Panc1 (cell line): Measurements from ENCODE around the gene S100B. TPM values are rescaled to one million over a fixed set of nuclear protein-coding genes. Genes with fewer than 3 reads are reported as not detected.
"Not testable (repeated sequence)": the region's sequence is repeated elsewhere in the genome, so short reads cannot be mapped to it uniquely, and the experiment has no call there.

Experiments used
- ATAC-seq: fragments of 200-7000 bp; cut with Tn5 transposase; 2 replicates; pipeline ENCODE4 v1.9.1; 2020; ENCODE audit warnings: mild to moderate bottlenecking, moderate library complexity
- BruUV-seq: library from RNA; stranded (reverse); fragments of 400-500 nt; replicated peaks from 2 replicates; lab custom pipeline; 2021; lab: Mats Ljungman, UMichigan
- CTCF ChIA-PET: fragments of 300-600 bp; sonication (Branson Sonifier 250); formaldehyde crosslinking; loops from one replicate; lab custom pipeline; 2022; ENCODE audit warnings: antibody characterized with exemption; lab: Charles Lee
- POLR2A ChIA-PET: fragments of 300-600 bp; sonication (Branson Sonifier 250); formaldehyde crosslinking; loops from one replicate; lab custom pipeline; 2022; ENCODE audit warnings: antibody characterized with exemption; lab: Charles Lee
- DNase-seq: peaks from one replicate; pipeline ENCODE4 v3.0.0-alpha.2; 2010; ENCODE audit warnings: low read depth, low spot score
- H3K27ac ChIP-seq: 2 replicates; pipeline ENCODE4 v1.5.1; 2011; ENCODE audit warnings: mild to moderate bottlenecking, low read length, inconsistent platforms
- H3K27me3 ChIP-seq: fragments of 200-500 bp; sonication (Bioruptor generic); 2 replicates; pipeline ENCODE4 v1.6.0; 2014; ENCODE audit warnings: low read length, inconsistent platforms; ENCODE audit not compliant: control insufficient read depth, insufficient read depth
- H3K36me3 ChIP-seq: fragments of 200-500 bp; sonication (Bioruptor generic); 2 replicates; pipeline ENCODE4 v1.5.1; 2014; ENCODE audit warnings: inconsistent platforms, mild to moderate bottlenecking, low read length, moderate library complexity; ENCODE audit not compliant: control insufficient read depth, insufficient read depth
- H3K4me1 ChIP-seq: 2 replicates; pipeline ENCODE4 v1.5.1; 2011; ENCODE audit warnings: inconsistent platforms, mild to moderate bottlenecking, low read length, moderate library complexity; ENCODE audit not compliant: control insufficient read depth, insufficient read depth
- H3K4me3 ChIP-seq, 2 experiments: 2 replicates each; pipeline ENCODE4 v1.5.1; 2011 to 2012; ENCODE audit warnings: low read depth in 2 of 2, low read length in 2 of 2, mild to moderate bottlenecking in 2 of 2, inconsistent platforms in 1 of 2, moderate library complexity in 1 of 2
- H3K9me3 ChIP-seq: fragments of 200-500 bp; sonication (Bioruptor generic); 2 replicates; pipeline ENCODE4 v1.5.1; 2014; ENCODE audit warnings: low read depth, mild to moderate bottlenecking, inconsistent platforms, low read length, moderate library complexity; ENCODE audit not compliant: control insufficient read depth, insufficient read depth
- CTCF ChIP-seq: fragments of 450-650 bp; IDR thresholded peaks from 2 replicates; pipeline ENCODE4 v1.5.1; 2017; ENCODE audit warnings: mild to moderate bottlenecking
- POLR2AphosphoS5 ChIP-seq: IDR thresholded peaks from 2 replicates; pipeline ENCODE4 v1.6.1; 2012; ENCODE audit warnings: mild to moderate bottlenecking, low read depth, low read length, moderate library complexity
- REST ChIP-seq, 2 experiments: IDR thresholded peaks; 2 replicates each; pipeline ENCODE4 v1.6.1; 2011 to 2012; ENCODE audit warnings: low read depth in 2 of 2, control low read depth in 1 of 2, low read length in 1 of 2, mild to moderate bottlenecking in 1 of 2, moderate library complexity in 1 of 2; ENCODE audit not compliant: insufficient read depth in 1 of 2
- SIN3A ChIP-seq: IDR thresholded peaks from 2 replicates; pipeline ENCODE4 v1.6.1; 2012; ENCODE audit warnings: low read depth, mild to moderate bottlenecking, low read length, moderate library complexity, borderline replicate concordance; ENCODE audit not compliant: insufficient read depth
- TCF7L2 ChIP-seq: IDR thresholded peaks from 2 replicates; pipeline ENCODE4 v1.6.1; 2011; ENCODE audit warnings: mild to moderate bottlenecking, low read depth, low read length, inconsistent platforms
- in situ Hi-C: cut with HindIII; loops from 2 replicates; pipeline ENCODE4 v1.10.0; 2016; ENCODE audit warnings: low sequenced_read_pairs, low pct_unique_long_range_greater_than_20kb
- intact Hi-C: fragments of 100-400 bp; cut with micrococcal nuclease; formaldehyde crosslinking; loops from one replicate; pipeline ENCODE4 v1.10.0; 2022; ENCODE audit not compliant: unreplicated experiment
- total RNA-seq: library from RNA; stranded (reverse); gene quantifications from one replicate; pipeline ENCODE4 v1.2.1, GENCODE V29; 2021; ENCODE audit not compliant: unreplicated experiment

Gene S100B
- total RNA-seq, 1 experiment from 2014 or later, result not detected

GRCh38 chr21:46633566-46633965, 28.7 kb upstream of the S100B start:
- ChIA-PET CTCF (no interaction called here), POLR2A (no interaction called here)
- in situ Hi-C loops (no loop called here), intact Hi-C loops (no loop called here)
- peaks cover 11% of the 10 kb centered on the region; the same call in 1 of the 2 replicates for H3K4me1 ChIP-seq
- ATAC-seq (no peak), DNase-seq (no peak)
- no peak overlapping the region for H3K27ac ChIP-seq
- H3K4me3 ChIP-seq, result no peak overlapping the region
- no TSS peak for BruUV-seq
- no peaks in the 10 kb centered on the region for H3K27me3 ChIP-seq
- TF ChIP-seq CTCF (no peak), POLR2AphosphoS5 (no peak), SIN3A (no peak), TCF7L2 (no peak), REST (IDR thresholded peaks at IDR 0.05; ENCODE audit: insufficient read depth in 1 of 2, low read depth in 2 of 2, low read length in 1 of 2) (no peak)
- H3K36me3 ChIP-seq, result peaks cover under 1% of the 10 kb centered on the region; the same call in 1 of the 2 replicates
- no peaks in the 10 kb centered on the region for H3K9me3 ChIP-seq

- POLR2A ChIA-PET, result not testable (repeated sequence)
These were observed 26.0 kb upstream of the S100B start for GRCh38 chr21:46630915-46631314.

GRCh38 chr21:46628868-46629267, 24.0 kb upstream of the S100B start:
- in situ Hi-C loops (no loop called here), intact Hi-C loops (no loop called here)
- Histone ChIP-seq H3K9me3 (no peaks in the 10 kb centered on the region), H3K27me3 (no peaks in the 10 kb centered on the region), H3K27ac (no peak overlapping the region), H3K4me3 (no peak overlapping the region), H3K36me3 (no peaks in the 10 kb centered on the region), H3K4me1 (no peaks in the 10 kb centered on the region)
- ATAC-seq (no peak), DNase-seq (no peak)
- POLR2A ChIA-PET, result interaction anchor here (0.6 kb wide), 1 partner anchor 401 kb away, joined by 3 read pairs; no protein-coding TSS in a partner anchor
- CTCF ChIA-PET, result no interaction called here
- BruUV-seq, result no TSS peak
- TF ChIP-seq CTCF (no peak), REST (IDR thresholded peaks at IDR 0.05; ENCODE audit: insufficient read depth in 1 of 2, low read depth in 2 of 2, low read length in 1 of 2) (no peak), POLR2AphosphoS5 (no peak), TCF7L2 (no peak), SIN3A (no peak)

More at GRCh38 chr21:46630915-46631314, 26.0 kb upstream of the S100B start:
- DNase-seq, H3K9me3 ChIP-seq, H3K4me3 ChIP-seq, in situ Hi-C loops, intact Hi-C loops, H3K27ac ChIP-seq, H3K4me1 ChIP-seq, CTCF ChIA-PET, BruUV-seq, ATAC-seq, H3K27me3 ChIP-seq, H3K36me3 ChIP-seq: not testable (repeated sequence)
